Neural progenitor cell (in vitro differentiated cells): ENCODE results near the gene RNMT. TPM values are rescaled to one million over a fixed set of nuclear protein-coding genes. Genes with fewer than 3 reads are reported as not detected.

Experiments used
- DNase-seq: peaks from one replicate; pipeline ENCODE4 v3.0.0-alpha.2; 2016; ENCODE audit warnings: low spot score
- H2AFZ ChIP-seq: fragments of 200-600 bp; sonication (generic); replicated peaks from 2 replicates; pipeline ENCODE4 v1.6.1; 2016; ENCODE audit warnings: antibody characterized with exemption
- H3F3A ChIP-seq: fragments of 200-600 bp; sonication (generic); 2 replicates; pipeline ENCODE4 v1.6.1; 2016; ENCODE audit warnings: antibody characterized with exemption, low read depth
- H3K27ac ChIP-seq: fragments of 200-600 bp; sonication (generic); 2 replicates; pipeline ENCODE4 v1.5.1; 2016; ENCODE audit warnings: mild to moderate bottlenecking
- H3K27me3 ChIP-seq: fragments of 200-600 bp; sonication (generic); 2 replicates; pipeline ENCODE4 v1.6.1; 2016; ENCODE audit warnings: mild to moderate bottlenecking, moderate library complexity
- H3K36me3 ChIP-seq: fragments of 200-600 bp; sonication (generic); 2 replicates; pipeline ENCODE4 v1.5.1; 2016
- H3K4me1 ChIP-seq: fragments of 200-600 bp; sonication (generic); 2 replicates; pipeline ENCODE4 v1.6.1; 2016; ENCODE audit warnings: mixed run types
- H3K4me2 ChIP-seq: fragments of 200-600 bp; sonication (generic); 2 replicates; pipeline ENCODE4 v1.6.1; 2016
- H3K4me3 ChIP-seq: fragments of 200-600 bp; sonication (generic); 2 replicates; pipeline ENCODE4 v1.5.1; 2016
- H3K79me2 ChIP-seq: fragments of 200-600 bp; sonication (generic); 2 replicates; pipeline ENCODE4 v1.6.1; 2016; ENCODE audit warnings: low read depth
- H3K9ac ChIP-seq: fragments of 200-600 bp; sonication (generic); 2 replicates; pipeline ENCODE4 v1.6.1; 2016
- H3K9me3 ChIP-seq: fragments of 200-600 bp; sonication (generic); 2 replicates; pipeline ENCODE4 v1.5.1; 2016; ENCODE audit warnings: low read depth
- H4K20me1 ChIP-seq: fragments of 200-600 bp; sonication (generic); 2 replicates; pipeline ENCODE4 v1.6.1; 2016; ENCODE audit warnings: low read depth
- H3K27ac Mint-ChIP-seq: 3 replicates; pipeline ENCODE4 v1.8.0; 2021; ENCODE audit warnings: mixed read lengths
- H3K27me3 Mint-ChIP-seq: 2 replicates; pipeline ENCODE4 v1.8.0; 2022; ENCODE audit warnings: low read depth, mild to moderate bottlenecking, inconsistent platforms, moderate library complexity, mixed read lengths; ENCODE audit not compliant: insufficient read depth
- H3K36me3 Mint-ChIP-seq: 3 replicates; pipeline ENCODE4 v1.8.0; 2021; ENCODE audit warnings: mixed read lengths
- H3K4me1 Mint-ChIP-seq: 3 replicates; pipeline ENCODE4 v1.8.0; 2021; ENCODE audit warnings: mixed read lengths
- H3K4me3 Mint-ChIP-seq: 3 replicates; pipeline ENCODE4 v1.8.0; 2021; ENCODE audit warnings: mild to moderate bottlenecking, moderate library complexity, mixed read lengths
- H3K9me3 Mint-ChIP-seq: 3 replicates; pipeline ENCODE4 v1.8.0; 2020; ENCODE audit warnings: mixed read lengths
- EZH2 ChIP-seq: fragments of 200-600 bp; sonication (generic); IDR thresholded peaks from 2 replicates; pipeline ENCODE4 v1.6.1; 2017; ENCODE audit warnings: antibody characterized with exemption, mild to moderate bottlenecking, moderate library complexity
- EZH2phosphoT487 ChIP-seq: fragments of 200-600 bp; sonication (generic); IDR thresholded peaks from 2 replicates; pipeline ENCODE4 v1.6.1; 2017; ENCODE audit warnings: antibody characterized with exemption
- total RNA-seq: library from RNA; depleted of rRNA; stranded (reverse); fragments of >200 nt; gene quantifications from 2 replicates; pipeline ENCODE4 v1.2.3, GENCODE V29; 2015; ENCODE audit warnings: low replicate concordance
- TF ChIP-seq, protein P1 (sequence below): fragments of 200-600 bp; sonication (generic); IDR thresholded peaks from 2 replicates; pipeline ENCODE4 v1.5.1; 2017; ENCODE audit warnings: antibody characterized with exemption, mild to moderate bottlenecking

Gene RNMT
- total RNA-seq, 1 donor from 2014 or later, result 70.4 TPM

DNA sequence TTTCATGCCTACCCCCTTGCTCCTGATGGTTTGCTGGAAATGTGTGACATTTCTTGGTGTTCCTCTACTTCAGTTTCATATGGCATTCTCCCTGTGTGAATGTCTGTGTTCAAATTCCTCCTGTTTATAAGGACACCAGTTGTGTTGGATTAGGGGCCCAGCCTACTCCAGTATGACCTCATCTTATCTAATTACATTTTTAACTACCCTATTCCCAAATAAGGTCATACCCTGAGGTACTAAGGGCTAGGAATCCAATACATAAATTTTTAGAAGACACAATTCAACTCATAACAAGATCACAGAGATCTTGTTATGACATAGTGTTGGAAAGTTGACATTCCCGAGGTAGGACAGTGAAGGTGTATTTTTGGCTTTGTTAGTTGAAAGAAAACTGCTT lies 5.6 kb upstream of the RNMT start:
- no peaks in the 10 kb centered on the region for H3K27me3 ChIP-seq
- H3K9me3 ChIP-seq, result no peaks in the 10 kb centered on the region
- H3K9ac ChIP-seq, result no peak overlapping the region
- H3F3A ChIP-seq, result no peaks in the 10 kb centered on the region
- no peak for DNase-seq
- peaks cover 96% of the 10 kb centered on the region for H3K79me2 ChIP-seq
- no peaks in the 10 kb centered on the region for H4K20me1 ChIP-seq
- peaks cover 17% of the 10 kb centered on the region for H3K4me1 Mint-ChIP-seq
- no peaks in the 10 kb centered on the region for H3K27me3 Mint-ChIP-seq
- H3K9me3 Mint-ChIP-seq, result peaks cover 2% of the 10 kb centered on the region
- H3K27ac Mint-ChIP-seq, result no peak overlapping the region
- peaks cover 6% of the 10 kb centered on the region for H3K4me1 ChIP-seq
- no peak overlapping the region for H3K4me3 Mint-ChIP-seq
- H2AFZ ChIP-seq, result no peak overlapping the region
- H3K4me2 ChIP-seq, result no peak overlapping the region
- no peak overlapping the region for H3K27ac ChIP-seq
- no peak overlapping the region for H3K4me3 ChIP-seq
- H3K36me3 ChIP-seq, result no peaks in the 10 kb centered on the region
- peaks cover 5% of the 10 kb centered on the region for H3K36me3 Mint-ChIP-seq
- TF ChIP-seq EZH2, result no peak
- TF ChIP-seq EZH2phosphoT487, result no peak
- TF ChIP-seq, protein P1, sequence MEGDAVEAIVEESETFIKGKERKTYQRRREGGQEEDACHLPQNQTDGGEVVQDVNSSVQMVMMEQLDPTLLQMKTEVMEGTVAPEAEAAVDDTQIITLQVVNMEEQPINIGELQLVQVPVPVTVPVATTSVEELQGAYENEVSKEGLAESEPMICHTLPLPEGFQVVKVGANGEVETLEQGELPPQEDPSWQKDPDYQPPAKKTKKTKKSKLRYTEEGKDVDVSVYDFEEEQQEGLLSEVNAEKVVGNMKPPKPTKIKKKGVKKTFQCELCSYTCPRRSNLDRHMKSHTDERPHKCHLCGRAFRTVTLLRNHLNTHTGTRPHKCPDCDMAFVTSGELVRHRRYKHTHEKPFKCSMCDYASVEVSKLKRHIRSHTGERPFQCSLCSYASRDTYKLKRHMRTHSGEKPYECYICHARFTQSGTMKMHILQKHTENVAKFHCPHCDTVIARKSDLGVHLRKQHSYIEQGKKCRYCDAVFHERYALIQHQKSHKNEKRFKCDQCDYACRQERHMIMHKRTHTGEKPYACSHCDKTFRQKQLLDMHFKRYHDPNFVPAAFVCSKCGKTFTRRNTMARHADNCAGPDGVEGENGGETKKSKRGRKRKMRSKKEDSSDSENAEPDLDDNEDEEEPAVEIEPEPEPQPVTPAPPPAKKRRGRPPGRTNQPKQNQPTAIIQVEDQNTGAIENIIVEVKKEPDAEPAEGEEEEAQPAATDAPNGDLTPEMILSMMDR, result no peak

DNA sequence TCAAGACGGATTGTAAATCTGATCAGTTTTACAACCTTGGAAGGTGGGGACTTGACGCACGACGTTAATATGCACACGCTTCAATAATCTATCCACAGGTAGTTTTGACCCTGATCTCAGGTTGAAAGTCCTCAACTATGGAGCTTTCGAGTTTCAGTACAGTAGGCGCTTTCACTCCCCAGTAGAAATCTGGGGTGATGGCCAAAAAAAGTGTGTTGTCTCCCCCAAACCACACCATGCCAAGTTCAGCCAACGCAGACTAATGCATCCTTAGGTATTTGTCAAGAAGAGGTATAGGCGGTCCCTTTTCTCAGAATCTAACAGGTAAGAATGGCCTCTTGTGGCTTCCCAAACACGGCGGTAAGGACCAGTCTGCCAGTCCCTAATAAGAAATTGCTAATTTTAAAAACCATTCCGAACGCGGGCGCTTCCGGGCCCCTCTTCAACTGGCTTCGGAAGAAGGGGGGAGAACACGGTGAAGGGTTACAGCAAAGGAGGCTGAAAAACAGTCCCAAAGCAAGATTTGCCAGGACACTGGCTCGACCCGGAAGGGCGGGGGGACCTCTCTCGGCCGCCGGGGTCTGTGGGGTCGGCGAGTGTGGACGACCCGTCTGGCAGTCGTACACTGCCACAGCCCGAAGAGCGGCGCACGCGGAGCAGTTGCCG lies 774 bp upstream of the RNMT start:
- H3K9me3 ChIP-seq, result no peaks in the 10 kb centered on the region
- H3F3A ChIP-seq, result no peaks in the 10 kb centered on the region
- Mint-ChIP-seq H3K4me3 (peak overlapping the region; percentile 84), H3K36me3 (peaks cover 7% of the 10 kb centered on the region), H3K27me3 (no peaks in the 10 kb centered on the region), H3K4me1 (peaks cover 29% of the 10 kb centered on the region), H3K9me3 (no peaks in the 10 kb centered on the region), H3K27ac (peak overlapping the region; percentile 89)
- H3K79me2 ChIP-seq, result peaks cover 95% of the 10 kb centered on the region
- H2AFZ ChIP-seq, result peak overlapping the region; percentile 89
- H3K27ac ChIP-seq, result no peak overlapping the region
- H3K4me1 ChIP-seq, result peaks cover 14% of the 10 kb centered on the region
- no peaks in the 10 kb centered on the region for H3K27me3 ChIP-seq
- peak overlapping the region; percentile 95 for H3K4me2 ChIP-seq
- peak overlapping the region; percentile 19 for H3K9ac ChIP-seq
- no peaks in the 10 kb centered on the region for H3K36me3 ChIP-seq
- no peaks in the 10 kb centered on the region for H4K20me1 ChIP-seq
- DNase-seq, result no peak
- H3K4me3 ChIP-seq, result peak overlapping the region; percentile 76
- TF ChIP-seq EZH2phosphoT487, result no peak
- TF ChIP-seq EZH2, result no peak
- TF ChIP-seq, protein P1, result no peak

DNA sequence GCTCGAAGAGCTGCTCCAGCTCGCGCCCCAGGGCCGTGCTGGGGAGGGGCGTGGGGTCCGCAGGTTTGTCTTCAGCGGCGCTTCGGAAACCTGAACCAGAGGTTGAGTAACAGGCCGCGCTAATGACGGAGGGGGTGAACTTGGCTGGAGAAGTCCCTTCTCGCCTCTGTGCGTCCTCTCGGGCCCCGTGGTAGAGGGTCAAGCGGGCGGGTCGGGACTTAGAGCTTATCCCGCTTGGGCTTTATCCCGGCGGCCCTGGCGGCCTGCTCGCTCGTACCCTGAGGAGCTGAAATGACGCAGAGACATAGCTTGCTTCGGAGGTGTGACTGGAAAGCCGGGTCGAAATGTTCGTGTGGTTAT lies 479 bp downstream of the RNMT start:
- Mint-ChIP-seq H3K36me3 (peaks cover 11% of the 10 kb centered on the region), H3K9me3 (no peaks in the 10 kb centered on the region), H3K27ac (peak overlapping the region; percentile 7), H3K27me3 (no peaks in the 10 kb centered on the region), H3K4me1 (peaks cover 29% of the 10 kb centered on the region), H3K4me3 (peak overlapping the region; percentile 84)
- H3K27ac ChIP-seq, result peak overlapping the region; percentile 48
- H4K20me1 ChIP-seq, result no peaks in the 10 kb centered on the region
- H3K79me2 ChIP-seq, result peaks cover 95% of the 10 kb centered on the region
- H3K4me1 ChIP-seq, result peaks cover 14% of the 10 kb centered on the region
- H3K9me3 ChIP-seq, result no peaks in the 10 kb centered on the region
- TF ChIP-seq EZH2phosphoT487 (no peak), EZH2 (no peak)
- TF ChIP-seq, protein P1, result no peak
- peak overlapping the region; percentile 95 for H3K4me2 ChIP-seq
- H3K36me3 ChIP-seq, result no peaks in the 10 kb centered on the region
- H3F3A ChIP-seq, result no peaks in the 10 kb centered on the region
- peak; percentile 79 for DNase-seq
- H2AFZ ChIP-seq, result peak overlapping the region; percentile 89
- H3K27me3 ChIP-seq, result no peaks in the 10 kb centered on the region
- H3K9ac ChIP-seq, result peak overlapping the region; percentile 54
- H3K4me3 ChIP-seq, result peak overlapping the region; percentile 76
